Endothelial cell of umbilical vein (primary cell): Measurements from ENCODE around the gene CEP164. TPM values are rescaled to one million over a fixed set of nuclear protein-coding genes. Genes with fewer than 3 reads are reported as not detected.
A peak's percentile ranks its signal among the peaks of the same experiment; 100 is the strongest.

Source experiments
- BruUV-seq: library from RNA; stranded (reverse); fragments of 400-500 nt; replicated peaks from 2 replicates; lab custom pipeline; 2021; lab: Mats Ljungman, UMichigan
- CTCF ChIA-PET: fragments of 300-600, 350-600 bp; sonication (Branson Sonifier 250); formaldehyde crosslinking; loops from one replicate; lab custom pipeline; 2021; ENCODE audit warnings: antibody characterized with exemption, inconsistent platforms; lab: Charles Lee
- POLR2A ChIA-PET: fragments of 300-600, 350-600 bp; sonication (Branson Sonifier 250); formaldehyde crosslinking; loops from one replicate; lab custom pipeline; 2021; ENCODE audit warnings: antibody characterized with exemption, inconsistent platforms; lab: Charles Lee
- DNase-seq: peaks from one replicate; pipeline ENCODE4 v3.0.0-alpha.2; 2011; ENCODE audit warnings: low read depth, low spot score
- FAIRE-seq: peaks from 2 replicates; lab custom pipeline; 2011; peaks lifted over from hg19 to GRCh38; lab: Jason Lieb, UNC
- H2AFZ ChIP-seq: 2 replicates; pipeline ENCODE4 v1.6.0; 2012; ENCODE audit warnings: low read depth, low read length, control low read depth, inconsistent platforms
- H3K27ac ChIP-seq: 2 replicates; pipeline ENCODE4 v1.5.1; 2011; ENCODE audit warnings: low read depth, mild to moderate bottlenecking, control low read depth, low read length, moderate library complexity; ENCODE audit not compliant: insufficient read depth
- H3K27me3 ChIP-seq, 2 experiments: 2 replicates each; pipeline versions ENCODE4 v1.6.0 to v1.6.1; 2011; ENCODE audit warnings: low read length in 2 of 2, mixed read lengths in 1 of 2; ENCODE audit not compliant: control insufficient read depth in 2 of 2, insufficient read depth in 2 of 2
- H3K36me3 ChIP-seq, 2 experiments: 2 replicates in 1 of 2; 3 replicates in 1 of 2; pipeline ENCODE4 v1.5.1; 2011; ENCODE audit warnings: low read length in 2 of 2, mild to moderate bottlenecking in 1 of 2, moderate library complexity in 1 of 2; ENCODE audit not compliant: control insufficient read depth in 2 of 2, insufficient read depth in 2 of 2; ENCODE audit errors: extremely low read depth in 1 of 2
- H3K4me1 ChIP-seq: 3 replicates; pipeline ENCODE4 v1.5.1; 2011; ENCODE audit warnings: mild to moderate bottlenecking, low read length; ENCODE audit not compliant: control insufficient read depth, insufficient read depth; ENCODE audit errors: extremely low read depth
- H3K4me2 ChIP-seq: 2 replicates; pipeline ENCODE4 v1.6.1; 2011; ENCODE audit warnings: low read length, control low read depth, mixed read lengths; ENCODE audit not compliant: insufficient read depth
- H3K4me3 ChIP-seq, 3 experiments: fragments of 200-600 bp in 1 of 3; sonication (generic), shearing (Covaris generic) in 1 of 3; replicated peaks in 1 of 3; 2 replicates each; pipeline ENCODE4 v1.5.1; 2011 to 2016; ENCODE audit warnings: control low read depth in 3 of 3, low read length in 3 of 3, mild to moderate bottlenecking in 2 of 3, inconsistent platforms in 1 of 3, low read depth in 1 of 3, moderate library complexity in 1 of 3; ENCODE audit not compliant: insufficient read depth in 1 of 3
- H3K79me2 ChIP-seq: 2 replicates; pipeline ENCODE4 v1.6.0; 2012; ENCODE audit warnings: low read length, inconsistent platforms; ENCODE audit not compliant: control insufficient read depth, insufficient read depth
- H3K9ac ChIP-seq: replicated peaks from 2 replicates; pipeline ENCODE3; 2011; ENCODE audit warnings: low read length, control low read depth; ENCODE audit not compliant: insufficient read depth; ENCODE audit errors: extremely low read depth
- H3K9me1 ChIP-seq: replicated peaks from 3 replicates; pipeline ENCODE4 v1.6.0; 2011; ENCODE audit warnings: mild to moderate bottlenecking, low read length; ENCODE audit not compliant: control insufficient read depth, insufficient read depth; ENCODE audit errors: extremely low read depth
- H3K9me3 ChIP-seq: replicated peaks from 2 replicates; pipeline ENCODE4 v1.5.1; 2012; ENCODE audit warnings: low read length, inconsistent platforms; ENCODE audit not compliant: control insufficient read depth, insufficient read depth
- H4K20me1 ChIP-seq: replicated peaks from 2 replicates; pipeline ENCODE3; 2011; ENCODE audit warnings: mild to moderate bottlenecking, low read length; ENCODE audit not compliant: control insufficient read depth, insufficient read depth; ENCODE audit errors: extremely low read depth
- CTCF ChIP-seq, 2 donors: IDR thresholded peaks; 1 replicate in 1 of 2; 2 replicates in 1 of 2; pipeline ENCODE4 v1.5.1; 2011; ENCODE audit warnings: low read length in 2 of 2, mild to moderate bottlenecking in 2 of 2, moderate library complexity in 2 of 2, control low read depth in 1 of 2, inconsistent platforms in 1 of 2, low read depth in 1 of 2; ENCODE audit not compliant: insufficient read depth in 1 of 2; ENCODE audit errors: extremely low read depth in 1 of 2
- EZH2 ChIP-seq: IDR thresholded peaks from 2 replicates; pipeline ENCODE4 v1.6.1; 2012; ENCODE audit warnings: borderline replicate concordance, low read depth, mild to moderate bottlenecking, moderate library complexity, low read length, inconsistent platforms; ENCODE audit not compliant: severe bottlenecking
- FOS ChIP-seq: IDR thresholded peaks from 2 replicates; pipeline ENCODE4 v1.6.1; 2011; ENCODE audit warnings: mild to moderate bottlenecking, low read length, moderate library complexity, borderline replicate concordance; ENCODE audit not compliant: insufficient read depth
- GATA2 ChIP-seq: IDR thresholded peaks from 2 replicates; pipeline ENCODE4 v1.7.0; 2011; ENCODE audit warnings: low read depth, mild to moderate bottlenecking, moderate library complexity, mixed read lengths, low read length; ENCODE audit not compliant: insufficient read length, insufficient read depth
- JUN ChIP-seq: IDR thresholded peaks from 2 replicates; pipeline ENCODE4 v1.6.1; 2011; ENCODE audit warnings: borderline replicate concordance, low read depth; ENCODE audit not compliant: insufficient read length, insufficient read depth
- MAX ChIP-seq: IDR thresholded peaks from 2 replicates; pipeline ENCODE4 v1.6.1; 2011; ENCODE audit not compliant: insufficient read depth, insufficient read length
- MYC ChIP-seq: IDR thresholded peaks from one replicate; pipeline ENCODE4 v1.6.1; 2011; ENCODE audit warnings: mild to moderate bottlenecking, low read depth, low read length
- POLR2A ChIP-seq: IDR thresholded peaks from 2 replicates; pipeline ENCODE4 v1.6.1; 2012; ENCODE audit warnings: low read depth, mild to moderate bottlenecking, control low read depth, low read length
- POLR2AphosphoS5 ChIP-seq: IDR thresholded peaks from 2 replicates; pipeline ENCODE4 v1.6.1; 2012; ENCODE audit warnings: low read depth, mild to moderate bottlenecking, control low read depth, low read length, moderate library complexity; ENCODE audit not compliant: insufficient read depth
- dilution Hi-C: fragments of 300-500 bp; cut with MboI; formaldehyde crosslinking; loops from one replicate; pipeline ENCODE4 v1.15.0; 2019; ENCODE audit warnings: low sequenced_read_pairs; ENCODE audit not compliant: extremely low pct_ligation_motif_present
- intact Hi-C: fragments of 100-400 bp; cut with micrococcal nuclease; formaldehyde crosslinking; loops from one replicate; pipeline ENCODE4 v1.10.0; 2022
- polyA plus RNA-seq, 4 experiments: library from polyadenylated mRNA; depleted of rRNA in 3 of 4; stranded (reverse) in 3 of 4; unstranded in 1 of 4; fragments of >200 nt; gene quantifications; 2 replicates each; pipeline versions ENCODE4 v1.2.1 to v1.2.3, GENCODE V29; 2011 to 2012; ENCODE audit warnings: missing spikeins in 1 of 4
- total RNA-seq: library from RNA; stranded (reverse); gene quantifications from 2 replicates; pipeline ENCODE4 v1.2.3, GENCODE V29; 2021

CEP164 gene
- total and polyA plus RNA-seq, 2 donors (not counting 3 experiments of a cell fraction or from before 2014, with no cell fraction given) = 22.7 to 48.4 TPM

GRCh38 chr11:117328375-117329010, 839 bp downstream of the CEP164 start:
- no peak for TF ChIP-seq POLR2AphosphoS5
- TF ChIP-seq FOS = no peak
- TF ChIP-seq EZH2 = no peak
- TF ChIP-seq GATA2 = no peak
- TF ChIP-seq MYC = no peak
- no peak for TF ChIP-seq POLR2A
- no peak for TF ChIP-seq JUN
- no peak for TF ChIP-seq CTCF (IDR thresholded peaks at IDR 0.05; ENCODE audit: extremely low read depth in 1 of 2, insufficient read depth in 1 of 2, low read depth in 1 of 2, low read length in 2 of 2)
- no peak for TF ChIP-seq MAX
- H3K36me3 ChIP-seq = no peaks in the 10 kb centered on the region
- CTCF ChIA-PET = interaction anchor here (0.9 to 1.5 kb wide), 9 partner anchors 9 to 596 kb away, joined by 3 to 8 read pairs (median 4); no protein-coding TSS in a partner anchor
- BruUV-seq = TSS peak; percentile 44
- FAIRE-seq = no peak
- peak overlapping the region; percentile 80 for H3K9ac ChIP-seq
- H2AFZ ChIP-seq = peak overlapping the region; percentile 82
- DNase-seq = peak; percentile 67
- peaks cover 9% of the 10 kb centered on the region for H3K4me1 ChIP-seq
- peak overlapping the region; percentile 62 to 79 (median 78) for H3K4me3 ChIP-seq
- dilution Hi-C loops = no loop called here
- H3K4me2 ChIP-seq = peak overlapping the region; percentile 79
- no peaks in the 10 kb centered on the region for H3K27me3 ChIP-seq
- POLR2A ChIA-PET = no interaction called here
- H3K79me2 ChIP-seq = peaks cover 1% of the 10 kb centered on the region
- intact Hi-C loops = loop anchor here (1.0 to 5.0 kb wide), 3 partner anchors 12 to 541 kb away; partner anchors contain the start of genes BACE1, PCSK7, RNF214 and ZPR1
- H3K9me3 ChIP-seq = no peaks in the 10 kb centered on the region
- H3K27ac ChIP-seq = peak overlapping the region; percentile 48
- H4K20me1 ChIP-seq = no peaks in the 10 kb centered on the region
- no peaks in the 10 kb centered on the region for H3K9me1 ChIP-seq
